ENCODE results near the gene IL17RC. TPM values are rescaled to one million over a fixed set of nuclear protein-coding genes. Genes with fewer than 3 reads are reported as not detected.

IL17RC gene
- total RNA-seq, 4 donors from 2014 or later: 9.7 to 63.7 (median 33.9) TPM

GRCh38 chr3:9976721-9977709 is 60.1 kb downstream of the IL17RC start:
- peak; percentile 72 to 87 for DNase-seq
- H3K27ac ChIP-seq: peak overlapping the region; percentile 72 to 74
- TF ChIP-seq POLR2A (IDR thresholded peaks at IDR 0.05) (peak in 1 of 2 donors; percentile 12), CTCF (IDR thresholded peaks at IDR 0.05) (no peak)
- H3K36me3 ChIP-seq: no peaks in the 10 kb centered on the region
- H3K4me3 ChIP-seq: no peak overlapping the region
- no peaks in the 10 kb centered on the region for H3K27me3 ChIP-seq
- no peaks in the 10 kb centered on the region for H3K9me3 ChIP-seq
- intact Hi-C loops (cut with DNase I; ENCODE audit: low total_unique reads): no loop called here
- H3K4me1 ChIP-seq: peaks cover 0 to 9% of the 10 kb centered on the region in 2 donors

GRCh38 chr3:9978710-9979305 is 61.9 kb downstream of the IL17RC start:
- intact Hi-C loops (cut with DNase I; ENCODE audit: low total_unique reads): no loop called here

GRCh38 chr3:9980251-9980650 is 63.4 kb downstream of the IL17RC start:
- DNase-seq: no peak

More at GRCh38 chr3:9978710-9979305, 61.9 kb downstream of the IL17RC start:
- Histone ChIP-seq H3K36me3 (no peaks in the 10 kb centered on the region), H3K4me1 (peaks cover 0 to 9% of the 10 kb centered on the region in 2 donors), H3K4me3 (no peak overlapping the region), H3K27ac (peak overlapping the region in 1 of 2 donors; percentile 74), H3K9me3 (no peaks in the 10 kb centered on the region), H3K27me3 (no peaks in the 10 kb centered on the region)
- TF ChIP-seq CTCF (IDR thresholded peaks at IDR 0.05) (no peak), POLR2A (IDR thresholded peaks at IDR 0.05) (no peak)
- DNase-seq: no peak

More at GRCh38 chr3:9980251-9980650, 63.4 kb downstream of the IL17RC start:
- Histone ChIP-seq H3K27me3 (no peaks in the 10 kb centered on the region), H3K9me3 (no peaks in the 10 kb centered on the region), H3K36me3 (no peaks in the 10 kb centered on the region), H3K27ac (no peak overlapping the region), H3K4me1 (peaks cover 0 to 9% of the 10 kb centered on the region in 2 donors), H3K4me3 (no peak overlapping the region)
- intact Hi-C loops (cut with DNase I; ENCODE audit: low total_unique reads): no loop called here
- TF ChIP-seq CTCF (IDR thresholded peaks at IDR 0.05): no peak
- no peak for TF ChIP-seq POLR2A (IDR thresholded peaks at IDR 0.05)

Small RNA genes within 50 kb of the gene (small RNA-seq; reads per million reads assigned to genes)
- not detected for gene RNU6-882P

Other genes starting within 250 kb of the IL17RC start
- not detected for gene CPNE9, start 213.3 kb upstream of the IL17RC start, total RNA-seq
- 10 to 100 TPM; 10.8 to 36.0 (median 16.7) TPM for gene BRPF1, start 185.4 kb upstream of the IL17RC start, total RNA-seq
- 10 to 100 TPM; 29.8 to 60.7 (median 44.2) TPM for gene OGG1, start 167.1 kb upstream of the IL17RC start, total RNA-seq
- 10 to 100 TPM; 19.1 to 63.0 (median 56.7) TPM for gene CAMK1, start 147.2 kb upstream of the IL17RC start, total RNA-seq
- gene TADA3, start 124.6 kb upstream of the IL17RC start, total RNA-seq: 10 to 100 TPM; 35.9 to 65.4 (median 55.3) TPM
- gene ARPC4, start 124.0 kb upstream of the IL17RC start, total RNA-seq: 100 to 1,000 TPM in 3 of 4 donors, 10 to 100 TPM in 1; 44.7 to 176 (median 142) TPM
- 100 to 1,000 TPM in 1 of 4 donors, 10 to 100 TPM in 3; 67.1 to 349 (median 83.7) TPM for gene TTLL3, start 106.8 kb upstream of the IL17RC start, total RNA-seq
- gene RPUSD3, start 73.1 kb upstream of the IL17RC start, total RNA-seq: 10 to 100 TPM in 3 of 4 donors, 1 to 10 TPM in 1; 9.7 to 35.8 (median 26.9) TPM
- 1 to 10 TPM in 1 of 4 donors, under 1 TPM in 1, not detected in 2; 0.26 to 1.1 TPM for gene CIDEC, start 36.8 kb upstream of the IL17RC start, total RNA-seq
- 10 to 100 TPM; 22.0 to 80.6 (median 35.8) TPM for gene JAGN1, start 26.5 kb upstream of the IL17RC start, total RNA-seq
- gene IL17RE, start 14.2 kb upstream of the IL17RC start, total RNA-seq: 10 to 100 TPM in 1 of 4 donors, 1 to 10 TPM in 2, under 1 TPM in 1; 0.26 to 10.7 (median 5.0) TPM
- gene CRELD1, start 16.7 kb downstream of the IL17RC start, total RNA-seq: 10 to 100 TPM; 20.4 to 38.8 (median 29.1) TPM
- 1 to 10 TPM in 3 of 4 donors, under 1 TPM in 1; 0.51 to 8.2 (median 2.2) TPM for gene PRRT3, start 35.3 kb downstream of the IL17RC start, total RNA-seq
- gene EMC3, start 69.7 kb downstream of the IL17RC start, total RNA-seq: 100 to 1,000 TPM in 1 of 4 donors, 10 to 100 TPM in 2, 1 to 10 TPM in 1; 9.1 to 162 (median 44.0) TPM
- gene FANCD2, start 109.3 kb downstream of the IL17RC start, total RNA-seq: 10 to 100 TPM in 1 of 4 donors, 1 to 10 TPM in 2, not detected in 1; 3.0 to 17.7 (median 3.6) TPM
- gene FANCD2OS, start 191.2 kb downstream of the IL17RC start, total RNA-seq: not detected
- 100 to 1,000 TPM in 3 of 4 donors, 10 to 100 TPM in 1; 89.1 to 145 (median 117) TPM for gene BRK1, start 198.6 kb downstream of the IL17RC start, total RNA-seq
- gene VHL, start 224.7 kb downstream of the IL17RC start, total RNA-seq: 10 to 100 TPM; 14.6 to 73.7 (median 33.3) TPM
- 1 to 10 TPM in 3 of 4 donors, under 1 TPM in 1; 0.29 to 8.7 (median 3.7) TPM for gene IRAK2, start 247.8 kb downstream of the IL17RC start, total RNA-seq